ENCODE data around the gene GAS2.

DNA sequence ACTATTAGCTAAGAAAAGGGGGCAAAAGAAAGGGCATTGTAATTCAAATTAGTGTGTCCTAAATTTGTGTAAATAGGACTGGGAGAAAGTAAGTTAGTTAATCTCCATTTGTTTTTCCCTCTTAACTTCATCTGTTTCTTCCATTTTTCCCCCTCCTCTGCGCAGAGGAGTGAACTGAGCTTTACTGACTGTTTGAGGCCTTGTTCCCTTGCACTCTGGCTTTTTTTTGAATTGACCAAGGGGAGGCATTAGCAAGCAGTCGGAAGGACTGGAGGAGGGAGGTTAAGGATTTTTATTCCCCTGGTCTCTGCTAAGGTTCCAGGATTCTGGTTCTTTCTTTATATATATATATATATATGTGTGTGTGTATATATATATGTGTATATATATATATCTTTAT is 25.5 kb upstream of the GAS2 start:
- TF ChIP-seq, protein P1, sequence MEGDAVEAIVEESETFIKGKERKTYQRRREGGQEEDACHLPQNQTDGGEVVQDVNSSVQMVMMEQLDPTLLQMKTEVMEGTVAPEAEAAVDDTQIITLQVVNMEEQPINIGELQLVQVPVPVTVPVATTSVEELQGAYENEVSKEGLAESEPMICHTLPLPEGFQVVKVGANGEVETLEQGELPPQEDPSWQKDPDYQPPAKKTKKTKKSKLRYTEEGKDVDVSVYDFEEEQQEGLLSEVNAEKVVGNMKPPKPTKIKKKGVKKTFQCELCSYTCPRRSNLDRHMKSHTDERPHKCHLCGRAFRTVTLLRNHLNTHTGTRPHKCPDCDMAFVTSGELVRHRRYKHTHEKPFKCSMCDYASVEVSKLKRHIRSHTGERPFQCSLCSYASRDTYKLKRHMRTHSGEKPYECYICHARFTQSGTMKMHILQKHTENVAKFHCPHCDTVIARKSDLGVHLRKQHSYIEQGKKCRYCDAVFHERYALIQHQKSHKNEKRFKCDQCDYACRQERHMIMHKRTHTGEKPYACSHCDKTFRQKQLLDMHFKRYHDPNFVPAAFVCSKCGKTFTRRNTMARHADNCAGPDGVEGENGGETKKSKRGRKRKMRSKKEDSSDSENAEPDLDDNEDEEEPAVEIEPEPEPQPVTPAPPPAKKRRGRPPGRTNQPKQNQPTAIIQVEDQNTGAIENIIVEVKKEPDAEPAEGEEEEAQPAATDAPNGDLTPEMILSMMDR (IDR thresholded peaks at IDR 0.05; ENCODE audit: low read length) = no peak
- TF ChIP-seq EZH2 (IDR thresholded peaks at IDR 0.05; ENCODE audit: borderline replicate concordance, low read length) = no peak

Measured in OCI-LY1 (cell line).